Neural progenitor cell (in vitro differentiated cells): ENCODE measurements around the gene LRIG3. TPM values are rescaled to one million over a fixed set of nuclear protein-coding genes. Genes with fewer than 3 reads are reported as not detected.

Source experiments
- DNase-seq: peaks from one replicate; pipeline ENCODE4 v3.0.0-alpha.2; 2016; ENCODE audit warnings: low spot score
- H2AFZ ChIP-seq: fragments of 200-600 bp; sonication (generic); replicated peaks from 2 replicates; pipeline ENCODE4 v1.6.1; 2016; ENCODE audit warnings: antibody characterized with exemption
- H3F3A ChIP-seq: fragments of 200-600 bp; sonication (generic); 2 replicates; pipeline ENCODE4 v1.6.1; 2016; ENCODE audit warnings: antibody characterized with exemption, low read depth
- H3K27ac ChIP-seq: fragments of 200-600 bp; sonication (generic); 2 replicates; pipeline ENCODE4 v1.5.1; 2016; ENCODE audit warnings: mild to moderate bottlenecking
- H3K27me3 ChIP-seq: fragments of 200-600 bp; sonication (generic); 2 replicates; pipeline ENCODE4 v1.6.1; 2016; ENCODE audit warnings: mild to moderate bottlenecking, moderate library complexity
- H3K36me3 ChIP-seq: fragments of 200-600 bp; sonication (generic); 2 replicates; pipeline ENCODE4 v1.5.1; 2016
- H3K4me1 ChIP-seq: fragments of 200-600 bp; sonication (generic); 2 replicates; pipeline ENCODE4 v1.6.1; 2016; ENCODE audit warnings: mixed run types
- H3K4me2 ChIP-seq: fragments of 200-600 bp; sonication (generic); 2 replicates; pipeline ENCODE4 v1.6.1; 2016
- H3K4me3 ChIP-seq: fragments of 200-600 bp; sonication (generic); 2 replicates; pipeline ENCODE4 v1.5.1; 2016
- H3K79me2 ChIP-seq: fragments of 200-600 bp; sonication (generic); 2 replicates; pipeline ENCODE4 v1.6.1; 2016; ENCODE audit warnings: low read depth
- H3K9ac ChIP-seq: fragments of 200-600 bp; sonication (generic); 2 replicates; pipeline ENCODE4 v1.6.1; 2016
- H3K9me3 ChIP-seq: fragments of 200-600 bp; sonication (generic); 2 replicates; pipeline ENCODE4 v1.5.1; 2016; ENCODE audit warnings: low read depth
- H4K20me1 ChIP-seq: fragments of 200-600 bp; sonication (generic); 2 replicates; pipeline ENCODE4 v1.6.1; 2016; ENCODE audit warnings: low read depth
- H3K27ac Mint-ChIP-seq: 3 replicates; pipeline ENCODE4 v1.8.0; 2021; ENCODE audit warnings: mixed read lengths
- H3K27me3 Mint-ChIP-seq: 2 replicates; pipeline ENCODE4 v1.8.0; 2022; ENCODE audit warnings: low read depth, mild to moderate bottlenecking, inconsistent platforms, moderate library complexity, mixed read lengths; ENCODE audit not compliant: insufficient read depth
- H3K36me3 Mint-ChIP-seq: 3 replicates; pipeline ENCODE4 v1.8.0; 2021; ENCODE audit warnings: mixed read lengths
- H3K4me1 Mint-ChIP-seq: 3 replicates; pipeline ENCODE4 v1.8.0; 2021; ENCODE audit warnings: mixed read lengths
- H3K4me3 Mint-ChIP-seq: 3 replicates; pipeline ENCODE4 v1.8.0; 2021; ENCODE audit warnings: mild to moderate bottlenecking, moderate library complexity, mixed read lengths
- H3K9me3 Mint-ChIP-seq: 3 replicates; pipeline ENCODE4 v1.8.0; 2020; ENCODE audit warnings: mixed read lengths
- CTCF ChIP-seq: fragments of 200-600 bp; sonication (generic); IDR thresholded peaks from 2 replicates; pipeline ENCODE4 v1.5.1; 2017; ENCODE audit warnings: antibody characterized with exemption, mild to moderate bottlenecking
- EZH2 ChIP-seq: fragments of 200-600 bp; sonication (generic); IDR thresholded peaks from 2 replicates; pipeline ENCODE4 v1.6.1; 2017; ENCODE audit warnings: antibody characterized with exemption, mild to moderate bottlenecking, moderate library complexity
- EZH2phosphoT487 ChIP-seq: fragments of 200-600 bp; sonication (generic); IDR thresholded peaks from 2 replicates; pipeline ENCODE4 v1.6.1; 2017; ENCODE audit warnings: antibody characterized with exemption
- total RNA-seq: library from RNA; depleted of rRNA; stranded (reverse); fragments of >200 nt; gene quantifications from 2 replicates; pipeline ENCODE4 v1.2.3, GENCODE V29; 2015; ENCODE audit warnings: low replicate concordance

The LRIG3 gene
- total RNA-seq, 1 donor from 2014 or later = 67.5 TPM

GRCh38 chr12:58957298-58957697 lies 37.0 kb upstream of the LRIG3 start:
- TF ChIP-seq EZH2 = no peak
- TF ChIP-seq CTCF = no peak
- no peak for TF ChIP-seq EZH2phosphoT487
- Mint-ChIP-seq H3K9me3 (peaks cover 3% of the 10 kb centered on the region), H3K4me1 (peaks cover 44% of the 10 kb centered on the region), H3K4me3 (no peak overlapping the region), H3K36me3 (no peaks in the 10 kb centered on the region), H3K27ac (peak overlapping the region; percentile 87), H3K27me3 (no peaks in the 10 kb centered on the region)
- no peaks in the 10 kb centered on the region for H3K79me2 ChIP-seq
- no peak overlapping the region for H3K9ac ChIP-seq
- H2AFZ ChIP-seq = no peak overlapping the region
- no peaks in the 10 kb centered on the region for H4K20me1 ChIP-seq
- H3K4me3 ChIP-seq = no peak overlapping the region
- peak overlapping the region; percentile 36 for H3K4me2 ChIP-seq
- H3K27me3 ChIP-seq = no peaks in the 10 kb centered on the region
- no peak for DNase-seq
- peaks cover 47% of the 10 kb centered on the region for H3K4me1 ChIP-seq
- H3K27ac ChIP-seq = no peak overlapping the region
- H3F3A ChIP-seq = peaks cover 10% of the 10 kb centered on the region
- no peaks in the 10 kb centered on the region for H3K36me3 ChIP-seq
- no peaks in the 10 kb centered on the region for H3K9me3 ChIP-seq

GRCh38 chr12:58955849-58956248 lies 35.5 kb upstream of the LRIG3 start:
- no peaks in the 10 kb centered on the region for H3K36me3 Mint-ChIP-seq
- peak overlapping the region; percentile 30 for H3K27ac Mint-ChIP-seq
- H3K9ac ChIP-seq = no peak overlapping the region
- peak; percentile 38 for DNase-seq
- H3K9me3 Mint-ChIP-seq = peaks cover 3% of the 10 kb centered on the region
- H3K27me3 ChIP-seq = no peaks in the 10 kb centered on the region
- H3F3A ChIP-seq = peaks cover 10% of the 10 kb centered on the region
- no peak overlapping the region for H3K4me3 ChIP-seq
- peaks cover 35% of the 10 kb centered on the region for H3K4me1 Mint-ChIP-seq
- no peaks in the 10 kb centered on the region for H4K20me1 ChIP-seq
- H2AFZ ChIP-seq = no peak overlapping the region
- peak overlapping the region; percentile 41 for H3K4me3 Mint-ChIP-seq
- H3K9me3 ChIP-seq = no peaks in the 10 kb centered on the region
- peak overlapping the region; percentile 5 for H3K4me2 ChIP-seq
- H3K79me2 ChIP-seq = no peaks in the 10 kb centered on the region
- peaks cover 33% of the 10 kb centered on the region for H3K4me1 ChIP-seq
- H3K27ac ChIP-seq = no peak overlapping the region
- no peak for TF ChIP-seq CTCF
- no peak for TF ChIP-seq EZH2phosphoT487
- no peak for TF ChIP-seq EZH2
- H3K27me3 Mint-ChIP-seq = no peaks in the 10 kb centered on the region
- no peaks in the 10 kb centered on the region for H3K36me3 ChIP-seq

GRCh38 chr12:58954002-58954401 lies 33.7 kb upstream of the LRIG3 start:
- DNase-seq = no peak
- Histone ChIP-seq H3K27ac (no peak overlapping the region), H3K9ac (no peak overlapping the region), H3K4me2 (peak overlapping the region; percentile 31), H3K36me3 (no peaks in the 10 kb centered on the region), H3K9me3 (no peaks in the 10 kb centered on the region), H3K4me1 (peaks cover 30% of the 10 kb centered on the region), H3F3A (peaks cover 10% of the 10 kb centered on the region), H3K4me3 (no peak overlapping the region), H3K79me2 (no peaks in the 10 kb centered on the region), H4K20me1 (no peaks in the 10 kb centered on the region), H3K27me3 (no peaks in the 10 kb centered on the region), H2AFZ (no peak overlapping the region)
- TF ChIP-seq EZH2phosphoT487 = no peak
- TF ChIP-seq CTCF = no peak
- no peak for TF ChIP-seq EZH2
- Mint-ChIP-seq H3K36me3 (no peaks in the 10 kb centered on the region), H3K4me3 (no peak overlapping the region), H3K9me3 (peaks cover under 1% of the 10 kb centered on the region), H3K27me3 (no peaks in the 10 kb centered on the region), H3K27ac (no peak overlapping the region), H3K4me1 (peaks cover 32% of the 10 kb centered on the region)
